ENCODE data around the gene STAP1.

STAP1 gene

GRCh38 chr4:67556436-67556835 lies 2.1 kb upstream of the STAP1 start:
- DNase-seq, result no peak

- DNase-seq, result no peak
These were observed 6.8 kb downstream of the STAP1 start for GRCh38 chr4:67565284-67565683.

- no peak for DNase-seq
These were observed 7.8 kb downstream of the STAP1 start for GRCh38 chr4:67566335-67566734.

GRCh38 chr4:67568820-67569219 lies 10.3 kb downstream of the STAP1 start:
- DNase-seq, result no peak

GRCh38 chr4:67570537-67570936 lies 12.0 kb downstream of the STAP1 start:
- DNase-seq, result no peak

- no peak for DNase-seq
These were observed 13.4 kb downstream of the STAP1 start for GRCh38 chr4:67571975-67572374.

- DNase-seq, result no peak
These were observed 14.7 kb downstream of the STAP1 start for GRCh38 chr4:67573193-67573592.

GRCh38 chr4:67575232-67576058 lies 16.9 kb downstream of the STAP1 start:
- DNase-seq, result no peak

GRCh38 chr4:67576059-67576466 lies 17.5 kb downstream of the STAP1 start:
- no peak for DNase-seq

- no peak for DNase-seq
These were observed 18.0 kb downstream of the STAP1 start for GRCh38 chr4:67576538-67576937.

GRCh38 chr4:67580577-67580976 lies 22.1 kb downstream of the STAP1 start:
- DNase-seq, result no peak

GRCh38 chr4:67581208-67581857 lies 22.8 kb downstream of the STAP1 start:
- no peak for DNase-seq

GRCh38 chr4:67581913-67582312 lies 23.4 kb downstream of the STAP1 start:
- no peak for DNase-seq

- DNase-seq, result no peak
These were observed 26.0 kb downstream of the STAP1 start for GRCh38 chr4:67584496-67584895.

- DNase-seq, result no peak
These were observed 28.6 kb downstream of the STAP1 start for GRCh38 chr4:67587156-67587555.

GRCh38 chr4:67593741-67594175 lies 35.2 kb downstream of the STAP1 start:
- DNase-seq, result no peak

- no peak for DNase-seq
These were observed 44.9 kb downstream of the STAP1 start for GRCh38 chr4:67603310-67604028.

- DNase-seq, result no peak
These were observed 45.5 kb downstream of the STAP1 start for GRCh38 chr4:67604029-67604381.

GRCh38 chr4:67604749-67605148 lies 46.2 kb downstream of the STAP1 start:
- no peak for DNase-seq

GRCh38 chr4:67608027-67608426 lies 49.5 kb downstream of the STAP1 start:
- DNase-seq, result no peak

GRCh38 chr4:67614186-67614585 lies 55.7 kb downstream of the STAP1 start:
- no peak for DNase-seq

GRCh38 chr4:67615119-67615518 lies 56.6 kb downstream of the STAP1 start:
- DNase-seq, result no peak

GRCh38 chr4:67616478-67616877 lies 58.0 kb downstream of the STAP1 start:
- DNase-seq, result no peak

- DNase-seq, result no peak
These were observed 66.4 kb downstream of the STAP1 start for GRCh38 chr4:67624939-67625338.

Data from activated effector memory CD4-positive, alpha-beta T cell treated with Interleukin-2 at 50 U/mL for 16 hours (primary cell).